Tibial nerve (tissue), 4 donors: ENCODE results near the gene GNA12.

Source experiments
- EP300 ChIP-seq, 2 donors: sonication (generic); formaldehyde crosslinking; IDR thresholded peaks; one replicate each; pipeline ENCODE4 v1.6.1; 2017; ENCODE audit warnings: antibody characterized with exemption in 2 of 2, mild to moderate bottlenecking in 1 of 2
- POLR2A ChIP-seq, 2 donors: fragments of 450-650 bp; IDR thresholded peaks; one replicate each; pipeline ENCODE4 v1.6.1; 2017; ENCODE audit warnings: antibody characterized with exemption in 2 of 2, mild to moderate bottlenecking in 2 of 2, moderate library complexity in 2 of 2
- TF ChIP-seq, protein P1 (sequence below), 5 experiments: fragments of 200-600 bp in 3 of 5; fragments of 450-650 bp in 2 of 5; sonication (generic) in 3 of 5; IDR thresholded peaks; one replicate each; pipeline ENCODE4 v1.5.1; 2016 to 2019; ENCODE audit warnings: antibody characterized with exemption in 5 of 5, mild to moderate bottlenecking in 3 of 5, moderate library complexity in 2 of 5

DNA sequence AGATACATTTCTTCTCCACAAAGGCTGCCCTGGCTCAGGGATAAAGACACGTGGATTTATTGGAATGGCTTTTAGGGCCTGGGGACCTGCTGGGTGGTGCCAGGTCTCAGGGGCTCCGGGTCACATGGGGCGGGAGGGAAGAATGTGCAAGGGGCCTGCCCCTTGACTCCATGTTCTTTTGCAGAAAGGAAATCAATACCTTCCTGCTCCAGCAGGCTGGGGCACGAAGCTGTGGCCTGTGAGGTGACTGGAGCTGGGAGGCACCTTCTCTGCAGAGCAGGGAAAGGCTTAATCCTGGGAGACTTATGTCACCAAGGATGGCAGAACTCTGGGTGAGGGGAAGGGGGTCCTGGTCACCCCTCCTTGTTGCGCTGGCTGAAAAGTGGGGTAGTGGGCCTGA lies 42.3 kb upstream of the GNA12 start:
- TF ChIP-seq, protein P1, sequence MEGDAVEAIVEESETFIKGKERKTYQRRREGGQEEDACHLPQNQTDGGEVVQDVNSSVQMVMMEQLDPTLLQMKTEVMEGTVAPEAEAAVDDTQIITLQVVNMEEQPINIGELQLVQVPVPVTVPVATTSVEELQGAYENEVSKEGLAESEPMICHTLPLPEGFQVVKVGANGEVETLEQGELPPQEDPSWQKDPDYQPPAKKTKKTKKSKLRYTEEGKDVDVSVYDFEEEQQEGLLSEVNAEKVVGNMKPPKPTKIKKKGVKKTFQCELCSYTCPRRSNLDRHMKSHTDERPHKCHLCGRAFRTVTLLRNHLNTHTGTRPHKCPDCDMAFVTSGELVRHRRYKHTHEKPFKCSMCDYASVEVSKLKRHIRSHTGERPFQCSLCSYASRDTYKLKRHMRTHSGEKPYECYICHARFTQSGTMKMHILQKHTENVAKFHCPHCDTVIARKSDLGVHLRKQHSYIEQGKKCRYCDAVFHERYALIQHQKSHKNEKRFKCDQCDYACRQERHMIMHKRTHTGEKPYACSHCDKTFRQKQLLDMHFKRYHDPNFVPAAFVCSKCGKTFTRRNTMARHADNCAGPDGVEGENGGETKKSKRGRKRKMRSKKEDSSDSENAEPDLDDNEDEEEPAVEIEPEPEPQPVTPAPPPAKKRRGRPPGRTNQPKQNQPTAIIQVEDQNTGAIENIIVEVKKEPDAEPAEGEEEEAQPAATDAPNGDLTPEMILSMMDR (IDR thresholded peaks at IDR 0.05): no peak
- TF ChIP-seq EP300 (IDR thresholded peaks at IDR 0.05): no peak
- TF ChIP-seq POLR2A (IDR thresholded peaks at IDR 0.05): no peak
